GM18511 (cell line): ENCODE results near the gene COL23A1.

Experiments
- ATAC-seq: cut with Tn5 transposase; IDR thresholded peaks from one replicate; pipeline ENCODE4 v1.9.1; 2021; ENCODE audit warnings: mild to moderate bottlenecking, moderate library complexity; ENCODE audit not compliant: unreplicated experiment

Gene COL23A1

GRCh38 chr5:178192787-178193186 lies 397.4 kb downstream of the COL23A1 start:
- no peak for ATAC-seq

- ATAC-seq, result no peak
Observed at GRCh38 chr5:178192244-178192643, 397.9 kb downstream of the COL23A1 start.

- ATAC-seq, result no peak
Observed at GRCh38 chr5:178191661-178192060, 398.5 kb downstream of the COL23A1 start.

GRCh38 chr5:178189433-178189832 lies 400.8 kb downstream of the COL23A1 start:
- ATAC-seq, result no peak
